Effector memory CD4-positive, alpha-beta T cell (primary cell): ENCODE results near the gene GSTM5.

Experiments used
- DNase-seq, 3 donors: peaks; one replicate each; pipeline ENCODE4 v3.0.0-alpha.2; 2020
- H3K27ac ChIP-seq: 2 replicates; pipeline ENCODE4 v1.7.0; 2013; ENCODE audit warnings: mild to moderate bottlenecking, low read length, moderate library complexity; ENCODE audit not compliant: insufficient read depth, poor library complexity, severe bottlenecking
- H3K27me3 ChIP-seq: replicated peaks from 2 replicates; pipeline ENCODE4 v1.7.0; 2013; ENCODE audit warnings: mild to moderate bottlenecking, low read length; ENCODE audit not compliant: insufficient read depth, control insufficient read depth, poor library complexity, severe bottlenecking
- H3K36me3 ChIP-seq: 2 replicates; pipeline ENCODE4 v1.7.0; 2013; ENCODE audit warnings: mild to moderate bottlenecking, low read length, moderate library complexity; ENCODE audit not compliant: control insufficient read depth, insufficient read depth
- H3K4me1 ChIP-seq: 2 replicates; pipeline ENCODE4 v1.7.0; 2013; ENCODE audit warnings: low read length, mild to moderate bottlenecking; ENCODE audit not compliant: control insufficient read depth, insufficient read depth, poor library complexity, severe bottlenecking
- H3K4me3 ChIP-seq: 2 replicates; pipeline ENCODE4 v1.7.0; 2013; ENCODE audit warnings: low read length, low read depth, mild to moderate bottlenecking; ENCODE audit not compliant: insufficient read depth, poor library complexity, severe bottlenecking
- H3K9me3 ChIP-seq: 2 replicates; pipeline ENCODE4 v1.7.0; 2013; ENCODE audit warnings: mild to moderate bottlenecking, low read length, moderate library complexity; ENCODE audit not compliant: control insufficient read depth

GSTM5 gene

DNA sequence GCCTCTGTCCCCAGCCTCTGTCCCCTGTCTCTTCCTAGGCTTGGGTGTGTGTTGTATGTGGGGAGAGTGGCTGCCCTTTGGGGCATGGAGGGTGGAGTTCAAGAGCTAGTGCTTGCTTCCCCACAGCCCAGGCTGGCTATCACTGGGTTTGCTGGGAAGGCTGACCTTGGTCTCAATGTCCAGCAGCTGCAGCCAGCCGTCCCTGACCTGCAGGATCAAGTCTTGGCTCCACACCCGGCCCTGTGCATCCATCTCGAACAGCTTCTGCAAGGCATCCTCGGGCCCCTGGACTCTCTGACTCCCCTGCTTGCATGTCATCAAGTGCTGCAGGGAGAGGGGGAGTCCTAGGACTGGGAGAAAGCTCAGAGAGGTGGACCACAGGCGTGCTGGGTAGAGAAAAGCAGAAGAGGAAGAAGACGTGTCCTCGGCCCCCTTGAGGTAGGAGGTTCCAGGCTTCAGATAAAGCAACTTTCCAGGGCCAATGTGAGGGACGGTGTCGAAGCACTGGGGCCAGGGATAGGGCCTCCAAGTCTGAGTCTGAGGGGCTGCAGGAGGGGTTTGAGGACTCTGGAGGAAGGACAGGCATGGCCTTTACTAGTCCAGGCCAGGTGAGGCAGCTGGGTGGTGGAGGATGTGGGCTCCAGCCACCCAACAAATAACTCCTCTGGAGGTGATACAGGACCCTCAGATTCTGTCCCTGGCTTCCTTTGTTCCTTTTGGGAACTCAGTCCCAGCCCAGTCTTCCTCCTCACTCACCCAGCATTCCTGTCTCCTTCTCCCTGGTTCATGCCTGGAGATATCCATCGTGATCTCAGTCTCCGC is 47.7 kb downstream of the GSTM5 start:
- H3K36me3 ChIP-seq, result no peaks in the 10 kb centered on the region
- H3K4me1 ChIP-seq, result no peaks in the 10 kb centered on the region
- no peak for DNase-seq
- H3K27ac ChIP-seq, result no peak overlapping the region
- peaks cover 2% of the 10 kb centered on the region for H3K27me3 ChIP-seq
- no peak overlapping the region for H3K4me3 ChIP-seq
- H3K9me3 ChIP-seq, result no peaks in the 10 kb centered on the region

DNA sequence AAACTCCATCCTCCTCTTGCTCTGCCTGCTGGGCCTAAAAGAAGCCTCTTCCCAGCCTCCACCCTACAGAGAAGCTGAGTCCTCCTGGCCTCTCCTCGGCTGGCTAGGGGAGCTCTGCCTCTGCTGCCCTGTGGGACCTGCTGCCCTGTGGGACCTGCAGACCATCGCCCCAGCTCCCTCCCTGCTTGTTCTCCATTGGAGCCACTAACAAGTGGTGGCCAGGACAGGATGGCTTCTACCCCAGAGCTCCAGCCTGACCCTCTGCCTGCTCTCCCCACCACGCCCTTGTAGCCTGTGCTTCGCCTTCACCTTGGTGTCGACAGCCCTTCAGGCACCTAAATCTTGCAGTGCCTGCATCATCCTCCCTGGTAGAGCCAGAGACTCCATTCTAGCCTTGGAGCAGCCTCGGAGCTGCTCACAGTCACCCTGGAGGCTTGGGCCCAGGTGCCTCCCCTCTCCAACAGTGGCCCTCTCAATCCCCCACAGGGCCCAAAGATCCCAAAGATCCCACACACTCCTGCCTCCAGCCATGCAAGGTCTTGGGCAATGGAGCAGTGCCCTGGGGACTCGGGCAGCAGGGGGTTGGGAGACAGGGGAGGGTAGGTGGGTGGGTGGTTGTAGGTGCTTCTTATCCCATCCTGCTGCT is 48.7 kb downstream of the GSTM5 start:
- H3K4me1 ChIP-seq, result no peaks in the 10 kb centered on the region
- no peak overlapping the region for H3K4me3 ChIP-seq

DNA sequence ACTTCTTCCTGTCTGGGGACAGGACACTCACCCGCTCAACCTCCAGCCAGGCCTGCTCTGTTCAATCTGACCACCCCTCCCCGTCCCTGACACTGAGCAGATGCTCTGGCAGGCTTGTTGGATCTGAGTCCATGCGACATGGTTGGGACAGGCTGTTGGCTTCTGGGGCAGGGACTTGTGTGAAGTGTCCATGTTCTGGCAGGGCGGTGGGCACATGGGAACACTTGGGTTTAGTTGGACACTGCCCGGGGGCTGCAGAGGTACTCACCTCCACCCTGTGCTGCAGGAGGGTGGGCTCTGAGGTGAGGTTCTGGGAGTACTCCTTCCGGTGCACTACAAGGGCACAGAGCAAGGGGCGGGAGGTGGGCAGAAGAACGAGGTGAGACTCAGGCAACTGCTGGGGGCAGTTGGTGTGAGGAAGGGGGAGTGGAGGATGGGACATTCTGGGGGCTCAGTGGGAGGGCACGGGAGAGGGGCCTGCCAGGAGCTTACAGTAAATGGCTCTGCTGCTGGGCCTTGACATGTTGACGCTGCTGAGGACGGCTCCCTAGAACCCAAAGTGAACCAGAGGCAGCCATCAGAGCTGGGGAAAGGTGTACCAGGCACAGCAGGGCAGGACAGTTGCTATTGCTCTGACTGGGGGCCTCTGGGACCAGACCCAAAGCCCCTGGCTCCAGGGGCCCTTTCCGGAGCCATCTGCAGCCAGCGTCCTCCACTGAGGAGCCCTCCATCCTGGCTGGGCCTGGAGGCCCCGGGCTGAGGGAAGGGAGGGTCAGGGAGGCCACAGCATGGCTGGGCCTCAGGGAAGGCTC is 49.4 kb downstream of the GSTM5 start:
- Histone ChIP-seq H3K4me3 (no peak overlapping the region), H3K36me3 (no peaks in the 10 kb centered on the region), H3K27me3 (peaks cover 4% of the 10 kb centered on the region), H3K9me3 (no peaks in the 10 kb centered on the region), H3K27ac (no peak overlapping the region), H3K4me1 (no peaks in the 10 kb centered on the region)
- DNase-seq, result no peak

More for the DNA sequence above, 48.7 kb downstream of the GSTM5 start:
- Histone ChIP-seq H3K36me3 (no peaks in the 10 kb centered on the region), H3K27ac (no peak overlapping the region), H3K9me3 (no peaks in the 10 kb centered on the region), H3K27me3 (peaks cover 4% of the 10 kb centered on the region)
- no peak for DNase-seq

DNA sequence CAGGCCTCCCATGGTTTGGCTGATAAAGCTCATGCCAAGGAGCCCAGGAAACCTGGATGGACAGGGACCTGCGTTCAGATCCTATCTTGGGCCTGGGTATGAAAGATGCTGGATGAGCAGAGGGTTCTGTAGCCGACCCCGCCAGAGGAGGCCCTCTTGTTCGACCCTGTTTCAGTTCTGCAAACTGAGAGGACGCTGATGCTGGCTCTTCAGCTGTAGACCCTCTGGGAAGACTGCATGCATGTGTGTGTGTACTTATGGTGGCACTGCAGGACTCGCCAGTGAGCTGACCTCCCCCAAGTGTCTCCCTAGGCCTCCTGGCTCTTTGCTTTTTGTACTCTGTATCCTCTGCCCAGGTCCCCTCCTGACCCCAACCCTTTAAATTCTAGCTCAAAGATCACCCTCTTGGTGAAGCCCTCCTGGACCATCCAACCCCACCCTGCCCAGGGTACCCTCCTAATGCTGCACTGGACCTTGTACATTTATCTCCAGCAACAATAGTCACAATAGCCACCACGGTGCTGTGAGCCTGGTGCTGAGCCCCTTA is 50.1 kb downstream of the GSTM5 start:
- Histone ChIP-seq H3K4me1 (no peaks in the 10 kb centered on the region), H3K9me3 (no peaks in the 10 kb centered on the region), H3K4me3 (no peak overlapping the region), H3K27me3 (peaks cover 4% of the 10 kb centered on the region), H3K36me3 (no peaks in the 10 kb centered on the region), H3K27ac (no peak overlapping the region)
- DNase-seq, result no peak

DNA sequence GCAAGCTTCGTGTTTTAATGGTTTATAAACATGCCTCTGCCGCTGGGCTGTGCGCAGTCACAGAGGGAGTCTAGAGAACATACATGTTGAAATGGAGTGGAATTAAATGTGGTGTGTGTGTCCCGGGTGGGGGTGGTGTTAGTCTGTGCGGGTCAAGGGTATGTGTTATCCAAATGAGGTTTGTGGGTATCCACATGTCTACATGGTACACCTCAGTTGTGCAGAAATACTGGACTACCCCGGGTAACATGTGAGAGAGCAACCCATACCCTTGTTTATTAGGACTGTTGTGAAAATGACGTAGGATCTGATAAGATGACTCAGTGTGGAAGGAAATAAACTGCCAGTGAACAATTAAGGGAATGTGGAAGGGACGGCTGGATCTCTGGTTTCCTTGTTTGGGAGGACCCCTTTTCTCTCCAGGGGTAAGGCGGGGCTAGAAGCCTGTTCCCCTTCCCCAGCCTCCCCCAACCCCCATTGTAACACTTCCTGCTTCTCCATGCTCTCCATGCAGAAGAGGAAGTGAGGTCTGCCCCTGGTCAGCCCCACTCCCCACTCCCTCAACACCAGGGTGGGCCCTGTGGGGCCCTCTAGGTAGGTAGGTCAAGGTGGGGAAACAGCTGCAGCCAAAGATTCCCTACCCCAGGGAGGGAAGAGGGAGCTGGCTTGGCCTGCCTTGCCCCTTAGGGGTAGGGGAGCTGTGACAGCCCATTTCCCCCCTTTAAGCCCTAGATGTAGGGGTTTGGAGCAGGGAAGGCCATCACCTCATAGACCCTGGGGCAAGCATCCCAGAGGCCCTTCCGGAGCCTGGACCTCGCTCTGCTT is 51.0 kb downstream of the GSTM5 start:
- DNase-seq, result no peak
- Histone ChIP-seq H3K36me3 (no peaks in the 10 kb centered on the region), H3K9me3 (no peaks in the 10 kb centered on the region), H3K27ac (no peak overlapping the region), H3K4me3 (no peak overlapping the region), H3K27me3 (peaks cover 4% of the 10 kb centered on the region), H3K4me1 (no peaks in the 10 kb centered on the region)

DNA sequence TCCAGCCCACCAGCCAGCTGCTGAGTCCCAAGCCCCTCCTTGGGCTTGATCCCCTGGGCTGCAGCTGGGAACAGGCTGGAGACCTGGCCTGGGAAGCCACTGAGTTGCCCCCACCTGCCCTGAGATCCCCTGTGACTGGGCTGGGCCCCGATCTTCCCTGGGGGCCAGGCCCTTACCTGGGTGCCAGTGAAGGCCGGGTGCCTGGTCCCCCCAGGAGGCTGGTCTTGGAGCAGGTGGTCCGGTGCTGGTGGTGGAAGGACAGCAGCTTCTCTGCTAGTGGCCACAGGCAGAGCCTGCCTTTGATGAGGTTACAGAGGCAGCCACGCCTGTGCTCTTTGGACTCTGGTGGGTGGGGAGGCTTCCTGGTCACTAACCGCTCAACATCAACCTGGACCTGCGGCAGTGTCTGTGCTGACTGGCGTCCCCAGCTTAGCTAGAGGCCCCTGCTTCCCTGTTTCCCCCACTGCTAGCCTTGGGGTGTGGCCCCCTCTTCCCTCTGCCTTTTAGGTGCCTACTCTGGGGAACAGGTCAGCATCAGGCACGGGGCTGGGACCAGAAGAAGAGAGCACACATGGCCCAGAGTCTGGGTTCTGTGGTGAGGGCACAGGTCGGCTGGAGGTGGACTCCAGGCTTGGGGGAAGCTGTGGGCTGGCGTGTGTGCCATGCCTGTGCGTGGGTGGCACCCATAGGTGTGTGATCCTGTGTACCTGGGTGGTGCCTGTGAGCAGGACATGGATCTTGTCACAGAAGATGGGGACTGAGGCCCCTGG is 51.8 kb downstream of the GSTM5 start, which contains the start of gene EPS8L3:
TSS of gene EPS8L3 (minus strand) at position 278 of the 770 bp plus-strand sequence. CDS start 2,174 bp downstream, outside the sequence.
- no peak for DNase-seq
- no peaks in the 10 kb centered on the region for H3K36me3 ChIP-seq
- H3K27me3 ChIP-seq, result peaks cover 4% of the 10 kb centered on the region
- H3K4me3 ChIP-seq, result no peak within 1 kb of the TSS
- H3K4me1 ChIP-seq, result no peaks in the 10 kb centered on the region
- H3K27ac ChIP-seq, result no peak within 1 kb of the TSS
- no peaks in the 10 kb centered on the region for H3K9me3 ChIP-seq

DNA sequence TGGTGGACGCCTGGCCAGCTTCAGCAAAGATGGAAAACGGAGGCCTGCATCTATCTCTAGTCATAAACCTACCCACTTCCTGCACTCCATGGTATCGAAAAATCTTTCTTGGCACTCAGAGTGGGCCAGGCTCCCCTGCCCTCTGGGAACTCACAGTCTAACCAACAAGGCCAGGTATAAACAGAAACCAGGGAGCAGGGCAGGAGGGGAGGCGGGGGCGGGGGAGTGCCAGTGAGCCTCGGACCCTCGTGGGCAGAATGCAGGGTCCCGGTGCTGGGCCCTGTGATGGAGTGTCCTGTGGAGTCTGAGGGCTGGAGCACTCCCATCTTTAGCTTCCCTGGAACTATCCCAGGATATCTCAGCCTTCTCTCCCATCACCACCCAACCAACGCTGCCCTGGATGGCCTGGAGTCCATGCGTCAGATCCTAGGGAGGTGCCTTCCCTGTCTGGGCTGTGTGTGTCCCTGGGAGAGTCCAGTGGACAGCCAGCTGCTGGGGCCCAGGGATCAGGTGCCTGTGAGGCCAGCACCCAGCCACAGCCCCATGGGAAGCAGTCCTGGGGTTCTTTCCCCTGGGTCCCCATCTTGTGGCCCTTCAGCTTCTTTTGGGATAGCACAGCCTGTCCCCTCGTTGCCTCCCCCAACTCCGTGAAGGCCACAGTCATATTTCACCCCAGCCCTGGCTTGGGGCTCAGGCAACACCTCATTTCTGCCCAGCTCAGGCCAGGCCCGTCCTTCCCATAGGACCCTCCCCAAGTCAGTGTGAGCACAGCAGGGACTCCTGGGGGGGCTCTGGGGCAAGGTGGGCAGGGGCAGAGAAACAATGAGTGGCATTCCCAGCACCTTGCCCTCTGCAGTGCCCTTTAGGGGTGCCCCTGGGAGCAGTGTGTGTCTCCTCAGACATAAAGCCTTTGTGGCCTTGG is 52.8 kb downstream of the GSTM5 start:
- no peaks in the 10 kb centered on the region for H3K9me3 ChIP-seq
- DNase-seq, result no peak
- H3K27me3 ChIP-seq, result peaks cover 4% of the 10 kb centered on the region
- no peak overlapping the region for H3K4me3 ChIP-seq
- no peak overlapping the region for H3K27ac ChIP-seq
- no peaks in the 10 kb centered on the region for H3K4me1 ChIP-seq
- no peaks in the 10 kb centered on the region for H3K36me3 ChIP-seq

DNA sequence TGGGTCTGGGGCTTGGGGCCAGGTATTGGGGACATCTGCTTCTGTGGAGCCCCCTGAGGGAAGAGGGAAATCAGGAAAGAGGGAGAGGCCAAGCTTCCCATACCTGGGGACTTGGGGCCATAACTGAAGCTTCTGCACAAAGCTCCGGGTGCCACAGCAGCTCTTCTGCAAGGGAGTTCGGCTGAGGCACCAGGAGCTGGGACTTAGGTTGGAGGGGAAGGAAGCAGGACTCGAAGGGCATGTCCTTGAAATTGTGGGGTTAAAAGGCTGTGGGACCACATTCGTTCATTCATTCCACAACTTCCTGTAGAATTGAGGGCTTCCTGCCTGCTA is 53.4 kb downstream of the GSTM5 start:
- H3K4me1 ChIP-seq, result no peaks in the 10 kb centered on the region
- H3K27me3 ChIP-seq, result peaks cover 4% of the 10 kb centered on the region
- no peaks in the 10 kb centered on the region for H3K36me3 ChIP-seq
- no peak overlapping the region for H3K27ac ChIP-seq
- no peak overlapping the region for H3K4me3 ChIP-seq
- H3K9me3 ChIP-seq, result no peaks in the 10 kb centered on the region
- no peak for DNase-seq
